Prostate gland (tissue), 2 donors: ENCODE data around the gene TAS2R41. TPM values are rescaled to one million over a fixed set of nuclear protein-coding genes. Genes with fewer than 3 reads are reported as not detected.

ENCODE experiments used
- DNase-seq: peaks from one replicate; pipeline ENCODE4 v3.0.0-alpha.2; 2019; ENCODE audit warnings: low spot score
- H3K27ac ChIP-seq, 2 donors: fragments of 200-600 bp; sonication (generic); 2 replicates each; pipeline ENCODE4 v1.5.1; 2017 to 2019
- H3K27me3 ChIP-seq: fragments of 200-600 bp; sonication (generic); replicated peaks from 2 replicates; pipeline ENCODE4 v1.5.1; 2019; ENCODE audit not compliant: insufficient read depth
- H3K36me3 ChIP-seq, 2 donors: fragments of 200-600 bp; sonication (generic); 1 replicate in 1 of 2; 2 replicates in 1 of 2; pipeline versions ENCODE4 v1.5.1 to v1.8.1; 2017 to 2019
- H3K4me1 ChIP-seq: fragments of 200-600 bp; sonication (generic); replicated peaks from 2 replicates; pipeline ENCODE4 v1.5.1; 2019
- H3K4me3 ChIP-seq, 2 donors: fragments of 200-600 bp; sonication (generic); 2 replicates each; pipeline ENCODE4 v1.5.1; 2017 to 2019
- H3K9me3 ChIP-seq: fragments of 200-600 bp; sonication (generic); 2 replicates; pipeline ENCODE4 v1.5.1; 2017
- POLR2A ChIP-seq: fragments of 450-650 bp; IDR thresholded peaks from one replicate; pipeline ENCODE4 v1.6.1; 2016; ENCODE audit warnings: antibody characterized with exemption, mild to moderate bottlenecking
- POLR2AphosphoS5 ChIP-seq: sonication (generic); formaldehyde crosslinking; IDR thresholded peaks from one replicate; pipeline ENCODE4 v1.6.1; 2017; ENCODE audit warnings: antibody characterized with exemption
- WGBS: methylation state at CpG from one replicate; pipeline ENCODE4 v1.1.5; 2018; 5-methylcytosine and 5-hydroxymethylcytosine counted together
- intact Hi-C: fragments of 100-400 bp; cut with DNase I; formaldehyde crosslinking; loops from one replicate; pipeline ENCODE4 v1.14.2; 2022
- total RNA-seq, 2 donors: library from RNA; depleted of rRNA; stranded (reverse); fragments of >200 nt; gene quantifications; one replicate each; pipeline ENCODE4 v1.1.0, GENCODE V29; 2016
- TF ChIP-seq, protein P1 (sequence below), 4 experiments: fragments of 200-600 bp in 2 of 4; fragments of 450-650 bp in 2 of 4; sonication (generic) in 2 of 4; IDR thresholded peaks; 1 replicate in 3 of 4; 2 replicates in 1 of 4; pipeline ENCODE4 v1.5.1; 2016 to 2019; ENCODE audit warnings: antibody characterized with exemption in 4 of 4, mild to moderate bottlenecking in 2 of 4, moderate library complexity in 2 of 4

The TAS2R41 gene, protein sequence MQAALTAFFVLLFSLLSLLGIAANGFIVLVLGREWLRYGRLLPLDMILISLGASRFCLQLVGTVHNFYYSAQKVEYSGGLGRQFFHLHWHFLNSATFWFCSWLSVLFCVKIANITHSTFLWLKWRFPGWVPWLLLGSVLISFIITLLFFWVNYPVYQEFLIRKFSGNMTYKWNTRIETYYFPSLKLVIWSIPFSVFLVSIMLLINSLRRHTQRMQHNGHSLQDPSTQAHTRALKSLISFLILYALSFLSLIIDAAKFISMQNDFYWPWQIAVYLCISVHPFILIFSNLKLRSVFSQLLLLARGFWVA
- total RNA-seq, result 1 to 10 TPM in 1 of 2 donors, not detected in 1; 2.7 TPM

DNA sequence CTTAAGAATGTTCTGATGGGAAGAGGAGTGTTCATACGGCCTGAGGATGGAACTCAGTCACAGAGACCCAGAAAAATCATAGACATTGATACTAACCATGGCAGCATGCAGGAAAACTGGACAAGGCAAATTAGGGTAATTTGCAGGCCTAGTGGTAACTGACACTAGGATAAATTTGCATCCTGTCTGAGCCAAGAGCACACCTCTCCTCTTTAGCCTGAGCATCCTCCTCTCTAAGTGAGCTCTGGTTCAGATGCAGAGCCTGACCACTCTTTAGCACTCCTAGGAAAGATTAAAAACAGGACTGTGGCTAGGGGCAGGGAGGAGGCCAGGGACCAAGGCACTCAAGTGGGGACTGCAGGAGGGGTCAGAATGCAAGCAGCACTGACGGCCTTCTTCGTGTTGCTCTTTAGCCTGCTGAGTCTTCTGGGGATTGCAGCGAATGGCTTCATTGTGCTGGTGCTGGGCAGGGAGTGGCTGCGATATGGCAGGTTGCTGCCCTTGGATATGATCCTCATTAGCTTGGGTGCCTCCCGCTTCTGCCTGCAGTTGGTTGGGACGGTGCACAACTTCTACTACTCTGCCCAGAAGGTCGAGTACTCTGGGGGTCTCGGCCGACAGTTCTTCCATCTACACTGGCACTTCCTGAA is at the start of gene TAS2R41:
TAS2R41 (plus strand) TSS at position 373 of the 650 bp plus-strand sequence; CDS start at position 373, 0 bp downstream.
- no peak for DNase-seq
- Histone ChIP-seq H3K27me3 (no peaks in the 10 kb centered on the region), H3K9me3 (no peaks in the 10 kb centered on the region), H3K36me3 (no peaks in the 10 kb centered on the region), H3K4me3 (no peak within 1 kb of the TSS), H3K27ac (no peak within 1 kb of the TSS), H3K4me1 (no peaks in the 10 kb centered on the region)
- TF ChIP-seq, protein P1, sequence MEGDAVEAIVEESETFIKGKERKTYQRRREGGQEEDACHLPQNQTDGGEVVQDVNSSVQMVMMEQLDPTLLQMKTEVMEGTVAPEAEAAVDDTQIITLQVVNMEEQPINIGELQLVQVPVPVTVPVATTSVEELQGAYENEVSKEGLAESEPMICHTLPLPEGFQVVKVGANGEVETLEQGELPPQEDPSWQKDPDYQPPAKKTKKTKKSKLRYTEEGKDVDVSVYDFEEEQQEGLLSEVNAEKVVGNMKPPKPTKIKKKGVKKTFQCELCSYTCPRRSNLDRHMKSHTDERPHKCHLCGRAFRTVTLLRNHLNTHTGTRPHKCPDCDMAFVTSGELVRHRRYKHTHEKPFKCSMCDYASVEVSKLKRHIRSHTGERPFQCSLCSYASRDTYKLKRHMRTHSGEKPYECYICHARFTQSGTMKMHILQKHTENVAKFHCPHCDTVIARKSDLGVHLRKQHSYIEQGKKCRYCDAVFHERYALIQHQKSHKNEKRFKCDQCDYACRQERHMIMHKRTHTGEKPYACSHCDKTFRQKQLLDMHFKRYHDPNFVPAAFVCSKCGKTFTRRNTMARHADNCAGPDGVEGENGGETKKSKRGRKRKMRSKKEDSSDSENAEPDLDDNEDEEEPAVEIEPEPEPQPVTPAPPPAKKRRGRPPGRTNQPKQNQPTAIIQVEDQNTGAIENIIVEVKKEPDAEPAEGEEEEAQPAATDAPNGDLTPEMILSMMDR (IDR thresholded peaks at IDR 0.05), result no peak
- TF ChIP-seq POLR2AphosphoS5, result no peak
- TF ChIP-seq POLR2A, result no peak
- 66% methylated on average over 10 of the region's 10 CpGs for WGBS
- intact Hi-C loops, result no loop called here

DNA sequence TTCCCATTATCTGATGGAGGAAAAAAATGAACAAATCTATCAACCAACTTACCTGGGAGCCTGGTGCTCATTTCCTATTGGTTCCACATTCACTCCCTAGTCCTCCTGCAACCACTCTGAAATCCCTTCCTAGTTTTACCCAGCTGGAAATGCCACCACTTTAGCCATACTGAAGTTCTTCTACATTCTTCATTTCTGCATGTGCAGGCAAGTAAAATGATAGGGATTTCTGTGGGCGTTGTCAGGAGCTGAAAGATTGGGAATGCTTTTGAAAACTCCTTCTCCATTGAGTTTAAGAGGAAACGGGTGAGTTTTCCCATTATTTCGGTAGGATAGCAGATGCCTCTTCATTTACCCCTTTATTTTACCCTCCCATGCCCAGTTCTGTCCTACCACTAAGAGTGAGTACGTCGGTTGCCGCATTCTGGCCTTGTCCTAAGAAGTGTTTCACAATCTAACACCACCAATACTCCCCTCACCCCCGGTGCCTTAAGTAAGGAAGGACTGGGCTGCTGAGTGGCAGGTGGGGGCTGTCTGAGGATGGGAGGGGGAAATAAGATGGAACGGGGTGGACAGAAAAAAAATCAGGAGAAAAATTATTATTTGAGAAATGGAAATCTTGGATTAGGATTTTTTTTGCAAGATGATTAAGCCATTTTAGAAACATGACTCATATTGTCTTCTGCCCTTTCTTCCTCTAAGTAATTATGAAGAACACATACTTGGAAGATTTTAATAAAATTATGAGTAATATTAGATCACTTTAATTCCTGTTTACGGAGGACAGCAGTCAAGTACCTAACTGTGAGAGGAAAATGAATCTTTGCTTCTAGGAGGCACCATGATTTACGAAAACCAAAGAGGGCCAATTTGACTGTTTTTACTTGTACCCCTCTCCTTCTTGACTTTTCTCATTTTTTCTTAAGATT is 47.6 kb upstream of the TAS2R41 start:
- intact Hi-C loops, result no loop called here
- H3K27me3 ChIP-seq, result no peaks in the 10 kb centered on the region
- no peaks in the 10 kb centered on the region for H3K36me3 ChIP-seq
- H3K4me1 ChIP-seq, result no peaks in the 10 kb centered on the region
- WGBS, result 76% methylated on average over 10 of the region's 10 CpGs
- DNase-seq, result no peak
- TF ChIP-seq, protein P1 (IDR thresholded peaks at IDR 0.05), result no peak
- no peak for TF ChIP-seq POLR2A
- no peak for TF ChIP-seq POLR2AphosphoS5
- H3K9me3 ChIP-seq, result no peaks in the 10 kb centered on the region
- H3K4me3 ChIP-seq, result no peak overlapping the region
- no peak overlapping the region for H3K27ac ChIP-seq

DNA sequence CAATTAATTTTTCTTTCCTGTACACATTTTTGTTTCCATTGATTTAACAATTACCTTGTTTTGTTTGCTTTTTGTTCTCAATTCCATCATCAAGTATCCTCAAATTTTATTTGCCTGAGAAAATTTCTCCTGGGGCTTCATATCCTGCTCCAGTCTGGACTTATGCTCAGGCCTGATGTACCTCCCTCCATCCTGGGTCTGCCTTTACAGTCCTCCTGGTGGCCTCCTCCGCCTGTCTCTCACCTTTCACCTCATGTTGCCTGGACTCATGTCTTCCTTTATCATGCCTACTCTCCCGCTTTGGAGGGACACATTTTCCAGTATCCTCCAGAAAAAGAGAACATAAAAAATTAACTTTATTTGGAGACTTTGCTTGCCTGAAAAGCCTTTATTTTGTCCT is 46.6 kb upstream of the TAS2R41 start:
- H3K4me3 ChIP-seq, result no peak overlapping the region
- no peaks in the 10 kb centered on the region for H3K4me1 ChIP-seq
- no peaks in the 10 kb centered on the region for H3K9me3 ChIP-seq
- 64% methylated on average over 2 of the region's 2 CpGs for WGBS
- no peak for TF ChIP-seq POLR2A
- TF ChIP-seq POLR2AphosphoS5, result no peak
- TF ChIP-seq, protein P1 (IDR thresholded peaks at IDR 0.05), result no peak
- intact Hi-C loops, result no loop called here
- H3K36me3 ChIP-seq, result no peaks in the 10 kb centered on the region
- DNase-seq, result no peak
- no peaks in the 10 kb centered on the region for H3K27me3 ChIP-seq
- H3K27ac ChIP-seq, result no peak overlapping the region

DNA sequence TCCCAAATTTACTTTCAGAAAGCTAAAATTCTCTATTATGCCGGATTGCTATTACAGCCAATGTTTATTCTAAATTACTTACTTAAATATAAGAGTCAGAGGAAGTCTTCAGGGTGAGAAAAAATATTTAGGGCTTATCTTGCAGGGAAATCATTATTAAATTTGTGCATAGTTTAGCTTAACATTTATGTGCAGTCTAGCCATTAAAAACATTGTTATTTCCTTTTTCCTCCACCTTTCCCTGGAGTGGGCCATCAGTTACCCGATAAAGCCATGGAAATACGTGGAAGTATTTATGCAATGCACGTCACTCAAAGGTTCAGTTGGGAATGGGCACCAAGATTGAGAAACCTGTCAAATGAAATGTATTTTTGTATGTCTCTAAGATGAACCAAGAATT is 43.9 kb upstream of the TAS2R41 start:
- 84% methylated on average over 4 of the region's 4 CpGs for WGBS
- H3K4me3 ChIP-seq, result no peak overlapping the region
- no peaks in the 10 kb centered on the region for H3K36me3 ChIP-seq
- intact Hi-C loops, result no loop called here
- H3K27ac ChIP-seq, result no peak overlapping the region
- no peak for DNase-seq
- no peaks in the 10 kb centered on the region for H3K27me3 ChIP-seq
- no peaks in the 10 kb centered on the region for H3K4me1 ChIP-seq
- no peaks in the 10 kb centered on the region for H3K9me3 ChIP-seq
- TF ChIP-seq POLR2A, result no peak
- no peak for TF ChIP-seq POLR2AphosphoS5
- TF ChIP-seq, protein P1 (IDR thresholded peaks at IDR 0.05), result no peak
